GM19043 (cell line): ENCODE results near the gene ZSCAN31.
A peak's percentile ranks its signal among the peaks of the same experiment; 100 is the strongest.
"Not testable (repeated sequence)": the region's sequence is repeated elsewhere in the genome, so short reads cannot be mapped to it uniquely, and the experiment has no call there.

Source experiments
- ATAC-seq: cut with Tn5 transposase; IDR thresholded peaks from one replicate; pipeline ENCODE4 v1.9.1; 2021; ENCODE audit warnings: low read depth; ENCODE audit not compliant: unreplicated experiment

The ZSCAN31 gene

GRCh38 chr6:28323813-28324424 lies 12.0 kb downstream of the ZSCAN31 start:
- ATAC-seq: no peak

- ATAC-seq: no peak
Measured at GRCh38 chr6:28322661-28323060, 13.3 kb downstream of the ZSCAN31 start.

GRCh38 chr6:28317866-28318265 lies 18.1 kb downstream of the ZSCAN31 start:
- ATAC-seq: not testable (repeated sequence)

GRCh38 chr6:28315628-28316027 lies 20.3 kb downstream of the ZSCAN31 start:
- ATAC-seq: no peak

- no peak for ATAC-seq
Measured at GRCh38 chr6:28312939-28313338, 23.0 kb downstream of the ZSCAN31 start.

GRCh38 chr6:28311139-28311823 lies 24.7 kb downstream of the ZSCAN31 start:
- no peak for ATAC-seq

GRCh38 chr6:28306363-28306762 lies 29.6 kb downstream of the ZSCAN31 start:
- not testable (repeated sequence) for ATAC-seq

GRCh38 chr6:28303570-28303969 lies 32.4 kb downstream of the ZSCAN31 start:
- peak; percentile 83 for ATAC-seq

- ATAC-seq: no peak
Measured at GRCh38 chr6:28296520-28297060, 39.4 kb downstream of the ZSCAN31 start.

GRCh38 chr6:28295326-28295725 lies 40.6 kb downstream of the ZSCAN31 start:
- no peak for ATAC-seq

- ATAC-seq: no peak
Measured at GRCh38 chr6:28291573-28291972, 44.4 kb downstream of the ZSCAN31 start.

- no peak for ATAC-seq
Measured at GRCh38 chr6:28282926-28283325, 53.0 kb downstream of the ZSCAN31 start.

- peak; percentile 65 for ATAC-seq
Measured at GRCh38 chr6:28281288-28282064, 54.5 kb downstream of the ZSCAN31 start, which contains the start of gene PGBD1. Gene PGBD1, plus strand, starts transcription at chr6:28281572. Its CDS starts 2,242 bp downstream, at chr6:28283814.

- ATAC-seq: no peak
Measured at GRCh38 chr6:28280595-28281287, 55.2 kb downstream of the ZSCAN31 start.

- no peak for ATAC-seq
Measured at GRCh38 chr6:28277746-28278145, 58.2 kb downstream of the ZSCAN31 start.

GRCh38 chr6:28274888-28275287 lies 61.1 kb downstream of the ZSCAN31 start:
- ATAC-seq: no peak
